T follicular helper cell (primary cell): ENCODE results near the gene HYAL1.

Experiments
- DNase-seq: peaks from one replicate; pipeline ENCODE4 v3.0.0-alpha.2; 2020; ENCODE audit warnings: low read depth

Gene HYAL1

DNA sequence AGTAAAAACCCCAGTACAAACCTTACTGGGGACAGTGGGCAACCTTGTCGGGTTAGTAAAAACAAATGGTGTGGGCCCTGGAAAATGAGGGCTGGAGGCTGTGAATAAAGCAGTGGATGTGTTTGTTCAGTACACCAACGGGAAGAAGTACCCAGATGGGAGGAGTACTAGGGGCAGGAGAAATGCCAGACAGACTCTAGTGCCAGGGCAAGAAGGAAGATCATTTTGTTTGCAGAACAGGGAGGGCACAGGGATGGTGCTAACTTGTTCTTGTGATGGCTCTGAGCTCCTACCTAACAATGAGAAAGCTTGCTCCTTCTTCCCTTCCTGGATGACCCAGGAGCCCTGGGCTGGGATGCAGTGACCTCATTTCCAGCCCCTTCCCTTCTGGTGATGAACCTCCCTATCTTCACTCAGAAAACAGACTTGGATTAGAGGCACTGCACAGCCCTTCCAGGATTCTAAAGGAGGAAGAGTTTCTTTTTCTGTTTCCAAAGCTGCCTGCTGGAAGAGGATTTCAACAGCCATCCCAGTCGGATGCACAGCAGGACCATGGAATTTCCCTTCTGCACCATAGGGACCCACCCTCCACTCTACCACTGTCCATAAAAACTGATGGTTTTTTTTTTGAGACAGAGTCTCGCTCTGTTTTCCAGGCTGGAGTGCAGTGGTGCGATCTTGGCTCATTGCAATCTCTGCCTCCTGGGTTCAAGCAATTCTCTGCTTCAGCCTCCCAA is 31.1 kb upstream of the HYAL1 start:
- no peak for DNase-seq

DNA sequence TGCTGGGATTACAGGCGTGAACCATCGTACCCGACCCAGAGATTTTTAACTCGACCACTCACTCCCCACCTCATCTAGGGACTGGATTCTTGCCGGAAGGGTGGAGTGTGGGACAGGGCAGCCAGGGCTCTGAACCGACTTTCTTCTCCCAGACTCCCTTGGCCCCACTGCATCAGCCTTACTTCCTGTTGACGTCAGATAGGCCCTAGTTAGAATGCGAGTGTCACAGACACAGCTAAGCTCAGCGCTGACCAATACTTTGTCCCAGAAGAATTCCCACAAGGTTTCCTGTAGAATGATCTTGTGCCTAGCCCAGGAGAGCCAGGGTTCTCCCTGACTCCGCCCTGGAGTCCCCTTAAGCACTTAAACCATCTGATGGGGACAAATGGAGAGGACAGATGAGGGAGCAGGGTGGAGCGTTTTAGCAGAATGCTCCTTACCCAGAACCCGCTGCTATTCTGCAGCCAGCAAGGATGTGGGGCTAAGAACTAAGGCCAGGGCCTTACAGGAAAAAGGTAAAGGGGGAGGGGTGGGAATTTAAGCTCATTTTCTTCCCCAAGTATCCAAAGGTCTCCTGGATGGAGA is 30.5 kb upstream of the HYAL1 start:
- DNase-seq: no peak

DNA sequence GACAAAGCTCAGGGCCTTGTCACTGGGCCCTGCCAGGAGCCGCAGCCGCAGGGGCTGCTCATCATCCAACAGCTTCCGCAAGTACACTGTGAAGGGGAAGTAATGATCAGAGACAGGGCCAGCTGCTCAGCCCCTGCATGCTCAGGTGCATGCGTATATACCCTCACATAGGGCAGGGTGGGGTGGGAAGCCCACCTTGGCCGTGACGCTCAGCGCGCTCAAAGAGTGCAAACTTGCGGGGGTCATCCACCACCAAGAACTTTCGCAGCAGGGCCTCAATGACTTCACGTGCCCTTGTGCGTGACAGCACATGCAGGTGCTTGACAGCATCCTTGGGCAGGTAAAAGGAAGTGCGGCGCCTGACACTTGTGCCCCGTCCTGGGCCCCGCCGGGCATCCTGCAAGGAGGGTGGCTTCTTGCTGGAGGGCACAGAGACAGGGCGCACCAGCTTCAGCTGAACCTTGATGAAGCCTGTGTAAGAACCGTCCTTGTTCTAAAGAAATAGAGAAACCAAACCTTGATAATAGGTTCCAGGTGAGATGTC is 28.1 kb upstream of the HYAL1 start:
- no peak for DNase-seq

DNA sequence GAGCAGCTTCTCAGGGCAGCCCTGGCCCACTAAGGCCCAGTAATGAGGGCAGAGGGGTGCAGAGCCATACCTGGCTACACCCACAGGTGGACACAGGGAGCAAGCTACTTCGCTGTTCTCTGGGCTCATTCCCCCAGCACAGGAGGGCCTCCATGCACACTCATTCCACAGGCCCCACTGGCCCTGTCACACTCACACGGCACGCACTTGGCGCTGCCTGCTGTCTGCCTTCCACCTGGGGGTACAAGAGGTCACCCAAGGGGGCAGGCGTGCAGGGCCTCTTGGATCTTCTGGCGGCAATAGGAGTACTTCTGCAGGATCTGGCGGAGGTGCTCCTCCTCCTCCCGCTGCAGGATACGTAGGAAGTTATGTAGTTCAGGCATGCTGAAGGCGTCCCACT is 27.0 kb upstream of the HYAL1 start:
- no peak for DNase-seq

DNA sequence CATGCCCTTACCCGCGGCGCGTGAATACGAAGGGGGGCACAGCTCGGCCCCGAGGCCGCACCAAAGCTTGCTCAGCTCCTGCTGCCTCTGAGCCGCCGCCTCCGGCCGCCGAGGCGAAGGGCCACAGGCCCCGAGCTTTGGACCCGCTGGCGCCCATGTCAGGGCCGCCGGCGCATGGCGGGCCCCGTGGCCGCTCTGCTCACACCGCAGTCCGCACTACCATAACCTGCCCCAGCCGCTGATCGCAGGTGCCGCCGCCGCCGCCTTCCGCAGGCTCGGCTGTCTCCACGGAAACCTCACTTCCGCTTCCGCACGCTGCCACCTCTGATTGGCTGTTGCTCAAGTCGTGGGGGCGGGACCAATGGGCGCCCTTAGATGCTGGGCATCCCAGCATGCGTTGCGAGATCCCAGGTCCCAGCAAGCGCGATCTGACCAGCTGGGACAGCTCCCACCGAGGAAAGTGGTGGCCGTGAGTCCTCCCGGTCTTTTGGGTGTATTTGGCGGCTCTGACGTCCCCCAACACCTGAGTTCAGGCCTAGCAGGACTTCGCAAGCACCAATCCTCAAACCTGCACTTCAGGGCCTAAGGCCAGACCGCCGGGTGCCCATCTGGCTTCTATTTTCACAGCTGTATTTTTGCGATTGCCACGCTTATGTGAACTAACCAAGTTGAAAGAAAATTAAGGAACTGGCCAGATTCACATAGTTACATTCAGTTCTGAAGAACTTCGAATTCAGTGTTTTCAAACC is 24.7 kb upstream of the HYAL1 start, which contains the start of gene TUSC2:
TUSC2 (minus strand) TSS at position 281 of the 749 bp plus-strand sequence; CDS start at position 157, 124 bp downstream.
- DNase-seq: peak; percentile 93

DNA sequence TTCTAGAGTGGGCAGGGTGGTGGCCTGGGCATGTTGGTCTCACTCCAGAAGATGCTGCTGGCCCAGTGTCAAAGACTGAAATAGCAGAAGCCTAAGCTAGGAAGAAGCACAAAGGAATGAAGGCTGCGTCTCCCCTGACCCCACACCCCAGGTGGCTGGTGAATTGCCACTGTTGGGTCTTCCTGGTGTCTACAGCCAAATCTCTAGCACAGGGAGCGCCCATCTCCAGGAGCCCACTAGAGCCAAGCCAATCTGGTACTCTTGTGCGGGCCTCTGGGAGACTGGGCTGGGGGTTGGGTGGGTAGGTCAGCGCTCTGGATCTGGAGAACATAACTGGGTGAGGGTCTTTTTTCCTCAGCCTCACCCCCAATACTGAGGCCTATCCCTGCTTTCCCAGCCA is 23.8 kb upstream of the HYAL1 start:
- DNase-seq: no peak

DNA sequence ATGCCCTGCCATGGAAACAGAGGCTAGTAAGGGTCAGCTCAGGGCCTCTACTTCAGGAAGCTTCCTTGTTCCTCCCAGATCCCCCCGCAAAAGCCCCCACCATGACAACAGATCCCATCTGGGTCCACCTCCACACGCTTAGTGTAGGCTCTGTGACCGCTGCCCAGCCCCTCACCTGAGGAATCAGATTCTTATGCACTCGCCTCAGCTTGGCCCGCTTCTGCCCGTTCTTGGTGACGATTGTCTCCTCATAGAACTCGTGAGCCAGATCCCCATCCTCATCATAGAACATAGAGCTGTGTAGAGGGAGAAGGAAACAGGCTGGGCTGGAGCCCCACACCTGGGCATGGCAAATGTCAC is 22.8 kb upstream of the HYAL1 start:
- DNase-seq: no peak

DNA sequence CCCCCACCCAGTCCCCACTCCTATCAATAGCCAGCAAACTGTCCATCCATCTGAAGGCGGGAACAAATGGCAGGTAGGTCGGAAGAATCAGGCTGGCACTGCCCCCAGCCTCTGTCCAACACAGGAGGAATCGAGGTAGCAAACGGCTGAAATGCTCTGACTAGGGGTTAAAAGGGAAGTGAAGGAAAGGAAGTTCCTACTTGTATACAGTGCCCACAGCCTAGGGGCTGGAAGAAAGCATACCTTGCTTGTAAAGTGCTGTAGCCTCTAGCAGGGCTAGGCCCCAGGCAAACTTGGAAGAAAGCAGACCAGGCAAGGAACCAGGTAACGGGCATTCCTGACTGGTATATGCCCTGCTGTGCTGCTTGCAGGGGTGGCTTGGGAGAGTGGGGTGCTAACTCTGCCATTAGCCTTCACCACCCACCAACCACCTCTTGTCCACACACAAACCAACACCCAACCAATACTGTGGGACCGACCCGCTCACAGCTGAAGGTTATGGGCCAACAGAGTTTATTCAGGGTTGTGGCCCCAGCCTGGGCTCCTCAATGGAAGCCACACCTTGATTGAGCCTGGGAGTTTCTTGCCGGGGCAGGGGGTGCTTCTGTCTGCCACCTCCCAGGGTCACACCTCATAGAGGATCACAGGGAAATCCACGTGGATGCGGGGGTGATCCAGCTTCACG is 22.3 kb upstream of the HYAL1 start:
- no peak for DNase-seq

DNA sequence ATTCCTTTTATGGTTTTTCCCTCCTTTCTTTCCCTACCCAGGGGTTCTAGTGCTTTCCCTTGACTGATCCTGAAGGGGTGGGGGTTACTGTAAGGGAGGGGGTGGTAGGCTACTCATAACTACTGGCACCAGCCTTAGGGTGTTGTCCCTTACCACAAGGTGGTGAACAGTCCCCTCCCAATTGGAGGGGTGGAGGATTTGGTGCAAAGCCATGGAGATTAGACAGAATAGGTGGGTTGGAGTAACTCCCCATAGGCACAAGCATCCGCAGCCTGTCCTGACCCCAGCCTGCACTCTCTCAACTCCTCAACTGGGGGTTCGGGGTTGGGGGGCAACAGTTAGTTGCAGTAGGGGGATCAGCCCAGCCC is 21.7 kb upstream of the HYAL1 start:
- no peak for DNase-seq

DNA sequence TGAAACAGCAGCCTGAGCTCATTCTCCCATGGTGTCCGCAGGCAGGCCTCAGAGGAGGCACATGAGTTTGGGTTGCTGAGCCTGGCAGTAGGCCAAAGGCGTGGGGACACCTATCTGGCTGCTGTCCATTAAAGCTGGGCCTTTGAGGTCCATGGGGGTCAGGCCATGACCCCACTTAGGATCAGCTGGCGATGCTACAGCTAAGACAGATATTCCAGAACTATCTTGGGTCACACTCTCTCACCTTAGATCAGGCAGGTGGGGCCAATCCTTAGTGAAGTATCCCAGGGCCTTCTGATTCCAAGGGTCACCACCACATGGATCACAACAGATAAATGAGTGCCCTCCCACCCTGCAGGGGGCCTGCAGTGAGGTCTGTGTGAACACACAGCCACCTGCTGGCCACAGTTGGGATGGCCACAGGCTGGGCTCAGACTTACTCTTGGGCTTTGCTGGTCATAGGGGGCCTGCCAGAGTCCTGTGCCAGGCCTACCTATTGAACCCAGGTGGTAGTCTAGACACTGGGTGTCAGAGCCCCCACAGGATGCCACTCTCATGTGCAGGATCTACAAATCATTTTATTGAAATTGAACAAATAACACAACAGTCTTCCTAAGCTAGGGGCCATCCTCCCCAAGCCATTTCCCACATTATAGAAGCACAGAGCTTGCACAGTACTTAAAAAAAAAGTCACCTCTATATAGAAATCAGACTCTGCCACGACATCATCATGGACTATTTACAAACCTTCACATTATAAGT is 21.2 kb upstream of the HYAL1 start:
- peak; percentile 33 for DNase-seq

DNA sequence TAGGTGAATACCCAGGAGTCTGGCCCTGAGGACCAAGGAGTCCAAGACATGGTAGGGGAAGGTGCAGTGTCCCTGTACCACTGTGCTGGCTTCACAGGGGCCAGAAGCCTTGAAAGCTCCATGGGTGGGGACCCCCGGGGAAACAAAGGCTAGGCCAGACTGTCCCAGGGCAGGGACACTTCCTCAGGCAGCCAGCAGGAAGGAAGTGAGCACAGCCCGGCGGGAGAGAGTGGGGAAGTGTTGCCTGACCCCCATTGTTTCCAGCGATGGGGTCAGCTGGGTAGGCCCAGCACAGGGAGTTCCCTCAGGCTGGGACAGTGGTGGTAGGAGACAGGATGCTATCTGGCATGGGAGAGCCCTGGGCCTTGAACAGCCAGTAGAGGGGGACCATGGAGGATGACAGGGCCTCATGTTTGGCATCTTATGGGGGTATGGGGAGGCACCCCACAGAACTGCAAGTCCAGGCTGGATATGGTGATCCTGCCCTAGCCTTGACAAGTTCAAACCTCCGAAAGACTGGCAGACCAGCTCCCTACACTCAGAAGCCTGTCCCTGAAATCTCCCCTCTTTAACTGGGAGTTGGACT is 20.3 kb upstream of the HYAL1 start:
- no peak for DNase-seq

DNA sequence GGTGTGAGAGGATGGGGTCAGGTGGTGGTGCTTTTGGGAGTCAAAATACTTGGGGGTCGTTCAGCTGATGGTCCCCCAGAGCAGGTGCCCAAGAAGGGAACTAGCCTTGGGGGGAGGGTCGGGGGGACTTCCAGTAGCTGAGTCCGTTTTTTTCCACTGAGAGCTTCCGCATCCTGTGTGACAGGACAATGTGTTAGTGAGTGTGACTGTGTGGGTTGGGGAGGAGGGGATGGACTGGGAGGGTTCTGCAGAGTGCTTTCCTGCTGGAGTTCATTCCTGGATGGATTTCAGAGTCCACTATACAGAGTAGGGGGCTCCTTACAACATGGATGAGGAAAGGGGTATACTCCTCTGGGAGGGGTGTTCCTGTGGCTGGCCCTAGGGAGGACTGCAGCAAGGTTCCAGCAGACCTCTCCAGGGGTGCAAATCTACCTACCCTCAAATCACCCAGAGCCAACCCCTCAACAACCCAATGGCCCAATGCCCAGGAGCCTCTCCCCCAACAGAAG is 19.8 kb upstream of the HYAL1 start:
- DNase-seq: no peak

DNA sequence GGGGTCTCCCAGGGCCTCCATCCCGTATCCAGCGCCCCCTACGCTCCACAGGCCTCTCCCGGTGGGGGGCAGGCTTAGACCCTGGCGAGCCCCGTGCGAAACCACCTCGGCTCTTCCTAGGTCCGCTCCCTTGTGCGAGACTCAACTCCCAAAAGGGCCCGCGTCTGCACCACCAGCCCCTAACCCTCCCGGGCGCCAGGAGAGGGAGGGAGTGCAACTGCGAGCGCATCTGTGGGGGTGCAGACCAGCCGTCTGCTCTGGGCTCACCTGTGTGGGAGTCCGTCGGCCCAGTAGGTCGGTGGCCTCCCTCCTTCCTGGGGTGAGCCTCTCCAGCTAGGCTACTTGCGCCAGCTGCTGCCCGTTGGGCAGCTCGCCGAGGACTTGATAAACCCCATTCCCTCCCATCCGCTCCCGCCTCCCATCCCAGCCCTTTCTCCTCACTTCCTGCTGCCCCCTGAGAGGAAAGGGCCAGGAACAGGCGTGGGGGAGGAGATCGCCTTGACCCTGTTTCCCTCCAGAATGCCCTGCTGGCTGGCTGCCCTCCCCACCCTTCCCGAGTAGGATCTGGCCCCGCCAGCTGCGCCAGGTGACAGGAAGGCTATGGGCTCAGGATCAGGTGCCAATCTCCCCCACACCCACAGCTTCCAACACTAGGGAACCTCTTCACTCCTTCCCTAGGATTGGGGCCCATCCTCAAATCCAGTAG is 19.2 kb upstream of the HYAL1 start, which contains the start of gene HYAL2:
HYAL2 (minus strand) TSS at position 360 of the 706 bp plus-strand sequence. CDS start 2,256 bp downstream, outside the sequence.
- no peak for DNase-seq

DNA sequence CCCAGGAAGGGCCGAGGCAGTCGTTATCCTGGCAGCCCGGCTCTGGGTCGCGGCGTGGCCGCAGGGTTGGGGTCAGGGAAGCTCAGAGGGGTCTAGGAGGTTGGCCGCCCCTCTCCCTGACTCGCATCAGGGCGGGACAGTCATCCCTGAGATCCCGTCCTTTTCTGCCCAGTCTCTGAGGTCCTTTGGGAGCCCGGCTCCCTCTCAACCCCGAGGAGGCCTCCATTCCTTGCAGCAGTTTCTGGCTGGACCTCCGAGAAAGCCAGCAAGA is 18.7 kb upstream of the HYAL1 start:
- no peak for DNase-seq

DNA sequence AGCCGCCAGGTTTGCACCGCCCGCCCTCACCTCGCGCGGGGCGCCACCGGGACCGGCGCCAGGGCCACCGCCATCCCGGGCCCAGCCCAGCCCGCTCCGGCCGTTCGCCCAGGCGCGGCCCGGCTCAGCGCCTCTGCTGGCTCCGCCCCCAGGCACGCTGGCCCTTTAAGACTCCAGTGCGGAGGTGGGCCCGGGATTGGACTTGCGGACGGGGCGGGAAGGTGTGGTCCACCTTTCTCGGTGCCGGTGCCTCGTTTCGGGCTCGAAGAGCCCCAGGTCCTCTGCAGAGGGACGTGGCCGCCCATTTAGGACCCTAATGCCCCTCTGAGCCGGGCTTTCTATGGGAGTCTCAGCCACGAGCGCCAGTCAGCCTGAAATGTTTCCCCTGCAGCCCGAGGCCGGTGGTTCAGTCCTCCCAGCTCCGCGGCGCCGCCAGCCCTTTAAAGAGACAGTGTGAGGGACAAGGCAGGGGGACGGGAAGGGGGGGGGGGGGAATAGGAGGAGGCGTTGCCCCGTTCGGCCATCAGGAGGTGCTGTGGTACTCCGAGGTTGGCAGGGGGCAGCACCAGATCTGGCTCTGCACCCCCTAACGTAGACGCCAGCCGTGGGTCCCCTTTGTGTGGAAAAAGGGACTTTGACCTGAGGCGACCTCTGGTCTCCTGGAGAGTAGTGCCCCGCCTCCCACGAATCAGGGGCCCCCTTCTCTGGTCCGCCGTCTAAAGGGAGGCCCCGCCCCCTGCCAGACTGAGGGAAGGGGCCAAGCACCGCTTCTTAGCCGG is 18.2 kb upstream of the HYAL1 start:
- DNase-seq: peak; percentile 71

DNA sequence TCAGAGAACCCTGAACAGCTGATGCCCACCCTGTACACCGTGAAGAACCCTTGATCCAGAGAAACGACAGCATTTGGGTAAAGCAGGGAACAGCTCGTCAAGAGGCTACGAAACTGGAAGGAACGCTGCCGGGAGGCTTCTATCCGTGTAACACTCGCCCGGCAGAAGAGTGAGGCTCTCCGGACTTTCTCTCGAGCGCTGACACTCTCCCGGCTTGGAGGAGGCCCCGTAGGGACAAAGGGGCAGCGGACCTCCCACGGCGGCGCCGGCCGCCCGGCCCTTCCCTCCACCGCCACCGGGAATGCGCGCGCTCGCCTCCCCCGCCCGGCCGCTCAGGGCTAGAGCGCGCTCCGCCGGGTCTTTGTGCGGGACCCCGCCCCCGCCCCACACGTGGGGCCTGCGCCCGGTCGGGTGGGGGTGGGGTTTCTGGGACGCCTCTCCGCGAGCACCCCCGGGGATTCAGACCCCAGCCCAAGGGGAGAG is 17.5 kb upstream of the HYAL1 start:
- DNase-seq: peak; percentile 30

DNA sequence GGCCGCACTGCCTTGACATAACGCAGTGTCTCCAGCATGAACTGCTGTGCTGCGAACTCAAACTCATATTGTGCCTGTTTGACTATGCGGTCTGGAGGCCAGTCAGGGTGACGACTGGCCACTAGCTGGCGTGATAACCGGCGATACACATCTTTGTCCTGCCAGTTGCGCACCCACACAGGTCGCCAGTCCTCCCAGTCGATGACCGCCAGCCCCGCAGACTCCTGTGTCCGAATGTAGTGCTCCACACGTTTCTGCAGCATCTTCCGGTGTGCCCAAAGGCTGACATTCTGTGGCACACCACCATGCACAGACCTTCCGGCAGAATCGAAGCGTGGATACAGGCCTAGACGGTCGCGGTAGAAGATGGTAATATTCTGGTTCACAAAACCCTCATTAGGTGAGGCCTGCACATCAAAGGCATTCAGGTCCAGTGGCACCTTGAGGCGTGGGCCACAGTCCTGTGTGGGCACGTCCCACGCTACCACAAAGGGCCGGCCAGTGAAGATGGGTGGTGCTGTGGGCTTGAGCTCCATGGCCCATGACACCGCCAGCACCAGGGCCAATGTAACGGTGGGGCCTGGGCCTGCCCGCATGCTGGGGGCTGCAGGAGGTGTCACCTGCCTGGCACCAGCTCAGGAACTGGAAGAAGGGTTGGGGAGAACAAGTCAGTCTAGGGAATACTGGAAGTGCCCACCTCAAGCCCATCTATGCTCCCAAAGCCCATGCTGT is 16.7 kb upstream of the HYAL1 start:
- no peak for DNase-seq

DNA sequence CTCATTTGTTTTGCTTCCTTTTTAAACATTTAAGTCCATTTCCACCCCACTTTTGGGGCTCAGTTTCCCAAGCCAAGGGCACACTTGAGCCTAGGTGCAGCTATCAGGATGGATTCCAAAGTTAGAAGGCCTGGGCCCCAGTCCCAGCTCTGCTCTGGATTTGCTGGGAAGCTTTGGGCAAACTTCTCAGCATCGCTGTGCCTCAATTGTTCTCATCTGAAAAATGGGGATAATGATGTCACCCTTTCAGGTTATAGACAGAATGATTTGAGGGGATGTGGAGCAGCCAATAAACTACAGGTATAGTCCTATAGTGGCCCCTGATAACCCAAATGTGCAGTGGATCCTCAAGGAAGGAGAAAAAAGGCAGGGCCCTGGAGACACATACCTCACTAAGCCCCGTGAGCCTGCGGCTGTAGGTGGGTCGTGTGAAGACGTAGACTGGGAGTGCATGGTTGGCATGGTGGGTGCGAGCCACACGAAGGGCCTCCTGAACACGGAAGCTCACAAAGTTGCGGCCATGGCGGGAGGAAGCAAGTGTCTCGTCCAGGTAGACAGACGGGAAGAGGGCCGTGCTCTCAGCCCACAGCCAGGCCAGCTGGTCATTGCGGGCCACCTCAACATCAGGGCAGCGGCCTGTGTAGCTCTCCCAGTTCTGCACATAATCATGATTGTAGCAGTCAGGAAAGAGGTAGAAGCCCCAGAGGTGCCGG is 16.0 kb upstream of the HYAL1 start:
- DNase-seq: no peak
